Placental pericyte (primary cell): ENCODE data around the gene B3GALNT1. TPM values are rescaled to one million over a fixed set of nuclear protein-coding genes. Genes with fewer than 3 reads are reported as not detected.

Experiments
- total RNA-seq: library from RNA; depleted of rRNA; stranded (reverse); fragments of >200 nt; gene quantifications from 2 replicates; pipeline ENCODE4 v1.2.3, GENCODE V29; 2012

B3GALNT1 gene, protein sequence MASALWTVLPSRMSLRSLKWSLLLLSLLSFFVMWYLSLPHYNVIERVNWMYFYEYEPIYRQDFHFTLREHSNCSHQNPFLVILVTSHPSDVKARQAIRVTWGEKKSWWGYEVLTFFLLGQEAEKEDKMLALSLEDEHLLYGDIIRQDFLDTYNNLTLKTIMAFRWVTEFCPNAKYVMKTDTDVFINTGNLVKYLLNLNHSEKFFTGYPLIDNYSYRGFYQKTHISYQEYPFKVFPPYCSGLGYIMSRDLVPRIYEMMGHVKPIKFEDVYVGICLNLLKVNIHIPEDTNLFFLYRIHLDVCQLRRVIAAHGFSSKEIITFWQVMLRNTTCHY
- total RNA-seq, result 12.3 and 16.8 TPM in 2 replicates

GRCh38 chr3:161104561-161105551 lies at the start of gene B3GALNT1:
Gene B3GALNT1, minus strand, starts transcription at chr3:161105349. Its CDS starts 18,595 bp downstream, at chr3:161086754.

Other genes starting within 250 kb of the B3GALNT1 start
- 67.0 and 82.9 TPM in 2 replicates for gene NMD3, start 116.0 kb upstream of the B3GALNT1 start, total RNA-seq